Activated CD4-positive, alpha-beta T cell treated with anti-CD3 and anti-CD28 coated beads for 48 hours (primary cell): ENCODE measurements around the gene PLA2G1B.
"Not testable (repeated sequence)": the region's sequence is repeated elsewhere in the genome, so short reads cannot be mapped to it uniquely, and the experiment has no call there.

Experiments
- DNase-seq: peaks from one replicate; pipeline ENCODE4 v3.0.0-alpha.2; 2020

The PLA2G1B gene

DNA sequence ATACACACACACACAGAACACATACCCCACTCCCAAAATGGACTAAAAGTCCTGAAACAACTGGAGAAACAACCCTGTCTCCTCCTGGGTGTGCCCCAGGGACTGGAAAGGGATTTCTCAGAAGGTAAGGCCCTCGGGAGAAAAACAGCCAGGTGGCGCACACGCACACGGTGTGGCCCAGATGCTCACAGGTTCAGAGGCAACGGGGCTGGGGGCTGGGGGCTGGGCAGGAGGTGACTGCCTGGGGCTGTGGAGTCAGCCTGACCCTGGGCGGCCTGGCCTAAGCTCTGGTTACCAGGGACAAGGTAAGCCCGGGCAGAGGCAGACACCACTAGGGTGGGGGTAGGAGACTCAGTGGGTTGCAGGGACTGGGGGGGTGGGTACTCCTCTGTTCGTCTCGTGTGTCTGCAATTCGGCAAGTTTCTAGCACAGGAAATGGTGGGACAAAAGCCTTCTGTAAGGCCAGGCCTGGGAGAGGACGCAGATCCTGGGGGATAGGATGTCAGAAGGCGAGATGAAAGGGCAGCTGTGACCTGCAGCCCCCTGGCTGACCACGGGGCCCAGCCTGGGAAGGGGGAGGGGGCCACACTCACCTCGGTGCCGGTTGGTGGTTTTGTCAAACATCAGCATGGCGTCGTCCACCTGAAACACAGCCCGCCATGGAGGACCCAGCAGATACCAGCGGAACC, 31.0 kb upstream of the PLA2G1B start:
- DNase-seq, result no peak

DNA sequence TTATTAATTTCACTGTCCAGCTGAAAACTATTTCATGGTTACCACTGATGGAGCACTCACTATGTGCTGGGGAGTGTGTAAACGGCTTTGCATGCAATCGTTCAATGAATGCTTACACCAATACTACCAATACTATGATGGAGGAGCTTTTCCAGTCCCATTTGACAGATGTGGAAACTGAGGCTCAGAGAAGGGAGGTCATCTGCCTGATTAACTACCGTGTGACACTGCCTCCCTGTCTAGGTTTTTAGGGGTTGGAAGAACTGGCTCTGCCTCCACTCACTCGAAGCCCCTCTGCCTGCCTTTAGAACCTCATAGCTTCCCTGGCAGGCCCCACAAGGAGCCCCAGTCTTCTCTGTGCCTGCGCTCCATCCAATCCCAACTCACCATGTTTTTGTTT, 29.5 kb upstream of the PLA2G1B start:
- DNase-seq, result no peak

DNA sequence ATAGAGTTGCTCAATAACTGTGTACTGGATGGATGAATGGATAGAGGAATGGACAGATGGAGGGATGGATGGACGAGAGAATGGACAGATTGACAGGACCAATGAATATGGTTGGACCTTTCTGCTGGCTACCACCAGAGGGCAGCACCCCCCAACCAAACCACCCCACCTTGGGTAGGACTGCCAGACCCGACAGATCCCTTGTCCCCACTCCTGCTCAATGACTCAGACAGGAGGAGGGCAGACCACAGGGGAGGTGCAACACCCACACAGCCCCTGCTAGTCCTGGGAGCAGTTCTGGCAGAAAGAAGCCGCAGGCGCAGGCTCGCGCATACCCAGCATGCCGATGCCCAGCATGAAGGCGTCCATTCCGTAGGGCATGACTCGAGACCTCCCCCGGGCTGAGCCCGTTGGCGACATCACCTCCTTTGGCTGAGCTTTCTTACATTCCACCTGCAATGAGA, 29.0 kb upstream of the PLA2G1B start:
- peak; percentile 86 for DNase-seq

- DNase-seq, result no peak
These were observed 26.2 kb upstream of the PLA2G1B start for GRCh38 chr12:120353556-120354317.

- no peak for DNase-seq
These were observed 25.6 kb upstream of the PLA2G1B start for GRCh38 chr12:120353136-120353535.

- DNase-seq, result no peak
These were observed 24.5 kb upstream of the PLA2G1B start for GRCh38 chr12:120352117-120352516.

- DNase-seq, result no peak
These were observed 23.2 kb upstream of the PLA2G1B start for GRCh38 chr12:120350576-120351350.

DNA sequence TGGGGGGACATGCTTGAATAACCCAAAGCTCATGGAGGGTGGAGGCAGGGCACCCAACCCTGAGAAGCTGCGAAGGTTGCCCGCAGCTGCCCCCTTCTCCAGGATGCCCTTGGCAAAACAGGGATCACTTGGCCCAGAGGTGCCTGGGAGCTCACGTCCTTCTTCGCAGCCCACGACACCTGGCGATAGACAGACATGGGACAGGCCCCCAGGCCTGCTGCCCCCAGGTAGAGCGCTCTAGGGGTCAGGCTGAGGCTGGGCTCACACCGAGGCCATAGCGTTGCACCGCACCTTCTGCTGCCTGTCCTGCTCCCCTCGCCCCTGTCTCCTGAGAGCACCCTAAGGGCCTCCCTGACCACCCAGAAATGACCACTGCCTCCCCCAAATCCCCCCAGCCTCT, 20.2 kb upstream of the PLA2G1B start:
- DNase-seq, result no peak

DNA sequence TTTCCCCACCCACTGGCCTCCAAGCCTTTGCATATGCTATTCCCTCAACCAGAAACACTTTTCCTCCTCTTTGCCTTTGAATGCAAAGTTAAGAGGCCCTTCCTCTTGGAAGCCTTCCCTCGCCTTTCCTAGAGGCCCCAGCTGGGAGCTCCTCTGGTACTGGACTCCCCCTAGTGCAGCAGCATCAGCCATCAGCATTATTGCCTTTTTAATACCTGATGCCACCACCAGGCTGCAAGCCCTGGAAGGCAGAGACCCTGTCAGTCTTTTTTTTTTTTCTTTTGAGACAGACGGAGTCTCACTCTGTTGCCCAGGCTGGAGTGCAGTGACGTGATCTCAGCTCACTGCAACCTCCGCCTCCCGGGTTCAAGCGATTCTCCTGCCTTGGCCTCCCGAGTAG, 19.1 kb upstream of the PLA2G1B start:
- DNase-seq, result no peak

- no peak for DNase-seq
These were observed 18.5 kb upstream of the PLA2G1B start for GRCh38 chr12:120346031-120346430.

- no peak for DNase-seq
These were observed 16.1 kb upstream of the PLA2G1B start for GRCh38 chr12:120343692-120344091.

GRCh38 chr12:120343039-120343537, 15.5 kb upstream of the PLA2G1B start:
- DNase-seq, result no peak

DNA sequence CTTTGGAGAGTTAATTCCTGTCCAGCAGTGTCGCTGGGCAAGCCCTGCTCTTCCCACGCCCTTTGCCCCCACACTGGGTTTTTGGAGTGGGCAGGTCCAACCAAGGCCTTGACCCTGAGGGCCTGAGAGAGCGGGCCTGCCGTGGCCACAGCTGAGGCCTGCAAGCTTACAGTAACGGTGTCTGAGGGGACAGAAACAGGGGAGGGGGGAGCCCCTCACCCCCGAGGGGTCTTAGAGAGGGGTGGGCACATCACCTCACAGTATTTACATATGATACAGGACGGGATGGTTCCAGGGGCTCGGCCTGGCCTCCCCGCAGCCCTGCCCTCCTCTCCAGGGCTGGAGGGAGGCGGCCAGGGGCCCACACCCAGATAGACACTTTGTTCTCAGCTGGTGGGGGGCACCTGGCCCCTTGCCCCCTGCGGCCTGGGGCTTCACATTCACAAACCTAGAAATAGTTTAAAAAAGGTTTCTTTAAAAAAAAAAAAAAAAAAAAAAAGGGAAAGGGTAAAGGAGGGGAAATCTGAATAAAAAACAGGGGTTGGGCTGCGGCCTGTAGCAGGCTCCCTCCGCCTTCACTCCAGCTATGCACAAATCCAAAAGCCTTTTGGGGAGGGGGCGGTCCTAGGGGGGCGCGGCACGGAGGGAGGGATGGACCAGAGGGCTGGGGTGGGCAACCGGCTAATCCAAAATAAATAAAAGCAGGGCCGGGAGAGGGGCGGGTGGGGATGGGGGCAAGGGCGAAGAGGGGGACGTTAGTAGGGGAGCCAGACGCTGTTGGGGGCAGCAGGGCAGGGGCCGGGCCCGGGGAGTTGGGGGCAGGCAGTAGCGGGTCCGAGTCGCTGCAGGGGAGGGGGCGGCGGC, 14.8 kb upstream of the PLA2G1B start:
- DNase-seq, result no peak

GRCh38 chr12:120339256-120339655, 11.7 kb upstream of the PLA2G1B start:
- no peak for DNase-seq

DNA sequence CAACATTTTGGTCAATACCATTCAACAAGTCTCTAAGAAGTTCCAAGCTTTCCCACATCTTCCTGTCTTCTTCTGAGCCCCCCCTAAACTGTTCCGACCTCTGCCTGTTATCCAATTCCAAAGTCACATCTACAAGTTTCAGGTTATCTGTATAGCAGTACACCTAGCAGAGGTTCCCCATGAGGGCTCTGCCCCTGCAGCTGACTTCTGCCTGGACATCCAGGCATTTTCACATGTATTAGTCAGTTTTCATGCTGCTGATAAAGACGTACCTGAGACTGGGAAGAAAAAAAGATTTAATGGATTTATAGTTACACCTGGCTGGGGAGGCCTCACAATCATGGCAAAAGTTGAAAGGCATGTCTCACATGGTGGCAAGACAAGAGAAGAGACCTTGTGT, 10.2 kb upstream of the PLA2G1B start:
- no peak for DNase-seq

DNA sequence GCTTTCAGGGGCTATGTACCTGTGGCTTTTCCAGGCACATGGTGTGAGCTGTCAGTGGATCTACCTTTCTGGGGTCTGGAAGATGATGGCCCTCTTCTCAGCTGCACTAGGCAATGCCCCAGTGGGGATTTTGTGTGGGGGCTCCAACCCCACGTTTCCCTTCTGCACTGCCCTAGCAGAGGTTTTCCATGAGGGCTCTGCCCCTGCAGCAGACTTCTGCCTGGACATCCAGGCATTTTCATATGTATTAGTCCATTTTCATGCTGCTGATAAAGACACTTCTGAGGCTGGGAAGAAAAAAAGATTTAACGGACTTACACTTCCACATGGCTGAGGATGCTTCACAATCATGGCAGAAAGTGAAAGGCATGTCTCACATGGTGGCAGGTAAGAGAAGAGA, 8.8 kb upstream of the PLA2G1B start:
- not testable (repeated sequence) for DNase-seq

- DNase-seq, result peak; percentile 62
These were observed 7.9 kb upstream of the PLA2G1B start for GRCh38 chr12:120335447-120335846.

DNA sequence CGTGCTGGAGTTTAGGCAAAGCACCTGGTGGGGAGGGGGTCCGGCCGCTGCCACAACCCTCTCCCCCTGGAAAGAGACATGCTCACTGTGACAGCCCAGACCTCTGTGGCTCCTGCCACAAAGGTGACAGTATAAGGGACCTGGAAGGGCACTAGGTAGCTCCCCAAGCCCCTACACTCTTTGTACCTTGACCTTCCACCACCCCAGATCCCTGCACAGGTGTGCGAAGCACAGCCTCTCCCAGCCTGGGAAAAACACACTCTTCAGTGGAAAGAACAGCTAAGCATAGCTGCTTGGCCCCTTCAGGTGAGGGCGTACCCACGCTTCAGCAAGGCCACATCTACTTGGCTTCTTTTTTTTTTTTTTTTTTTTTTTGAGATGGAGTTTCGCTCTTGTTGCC, 4.9 kb upstream of the PLA2G1B start:
- DNase-seq, result no peak

- no peak for DNase-seq
These were observed 4.5 kb upstream of the PLA2G1B start for GRCh38 chr12:120332041-120332440.

DNA sequence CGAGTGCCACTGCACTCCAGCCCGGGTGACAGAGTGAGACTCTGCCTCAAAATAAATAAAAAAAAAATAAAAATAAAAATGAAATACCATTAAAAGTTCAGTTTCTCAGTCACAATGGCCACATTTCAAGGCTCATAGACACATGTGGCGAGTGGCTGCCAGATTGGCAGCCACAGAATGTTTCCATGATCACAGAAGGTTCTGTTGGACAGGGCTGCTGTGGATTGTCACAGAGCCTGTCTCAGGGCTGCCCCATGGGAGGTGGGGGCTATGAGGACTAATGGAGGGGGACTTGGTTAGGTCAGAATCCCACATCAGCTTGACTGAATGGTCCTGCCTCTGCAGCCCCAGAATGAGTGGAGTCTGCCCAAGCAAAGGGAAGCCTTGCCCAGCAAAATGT, 3.8 kb upstream of the PLA2G1B start:
- DNase-seq, result no peak

DNA sequence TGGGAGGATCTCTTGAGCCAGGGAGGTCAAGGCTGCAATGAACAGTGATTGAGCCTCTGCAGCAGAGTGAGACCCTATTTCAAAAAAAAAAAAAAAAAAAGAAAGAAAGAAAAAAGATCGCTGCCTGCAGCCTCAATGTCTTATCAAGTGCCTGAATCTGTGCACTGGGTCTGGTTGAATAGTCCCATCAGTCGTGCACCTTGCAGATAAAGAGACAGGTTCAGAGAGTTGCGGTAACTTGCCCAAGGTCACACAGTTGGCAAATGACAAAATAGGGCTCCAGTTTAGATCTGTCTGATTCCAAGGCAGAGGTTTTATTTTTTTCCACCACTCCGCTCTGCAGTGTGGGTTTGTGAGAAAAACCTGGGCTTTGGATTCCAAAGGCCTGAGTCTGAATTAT, 649 bp upstream of the PLA2G1B start:
- DNase-seq, result no peak

DNA sequence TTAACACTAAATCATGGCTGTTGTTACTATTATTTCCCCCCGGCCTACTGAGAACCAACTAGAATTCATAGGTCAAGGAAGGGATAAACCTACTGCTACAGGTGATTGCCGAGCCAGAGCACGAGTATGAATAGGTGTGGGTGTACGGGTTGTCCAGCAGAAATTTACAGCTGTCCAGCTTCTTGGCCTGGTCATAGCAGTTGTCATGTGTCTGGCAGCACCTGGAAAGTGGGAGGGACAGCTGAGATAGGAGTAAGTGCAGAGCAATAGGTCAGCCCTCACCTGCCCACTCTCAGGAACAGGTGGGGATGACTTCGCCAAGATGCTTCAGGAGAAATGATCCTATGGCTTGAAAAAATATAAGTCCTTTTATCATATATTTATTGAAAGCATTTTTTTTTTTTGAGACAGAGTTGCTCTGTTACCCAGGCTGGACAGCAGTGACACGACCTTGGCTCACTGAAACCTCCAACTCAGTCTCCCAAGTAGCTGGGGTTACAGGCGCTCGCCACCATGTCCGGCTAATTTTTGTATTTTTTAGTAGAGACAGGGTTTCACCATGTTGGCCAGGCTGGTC, 2.6 kb downstream of the PLA2G1B start:
- DNase-seq, result no peak
